Measurements from ENCODE around the gene ZSCAN2. TPM values are rescaled to one million over a fixed set of nuclear protein-coding genes. Genes with fewer than 3 reads are reported as not detected.

The ZSCAN2 gene
- total RNA-seq, 4 donors from 2014 or later = 0.45 to 9.5 (median 2.6) TPM

GRCh38 chr15:84606653-84607120, 5.9 kb downstream of the ZSCAN2 start:
- no peak for TF ChIP-seq POLR2A (IDR thresholded peaks at IDR 0.05)
- no peak for TF ChIP-seq CTCF (IDR thresholded peaks at IDR 0.05)
- intact Hi-C loops (cut with DNase I) = no loop called here
- no peak for DNase-seq
- Histone ChIP-seq H3K27ac (no peak overlapping the region), H3K36me3 (peaks cover 0 to 36% (median 0%) of the 10 kb centered on the region in 3 donors), H3K4me3 (no peak overlapping the region), H3K9me3 (no peaks in the 10 kb centered on the region), H3K27me3 (no peaks in the 10 kb centered on the region), H3K4me1 (peaks cover under 1 to 14% (median 3%) of the 10 kb centered on the region in 3 donors)
- 79 to 82% methylated on average over 7 to 8 of the region's 8 CpGs for WGBS, 2 donors

- Histone ChIP-seq H3K9me3 (no peaks in the 10 kb centered on the region), H3K4me3 (no peak overlapping the region), H3K36me3 (peaks cover 0 to 31% (median 0%) of the 10 kb centered on the region in 3 donors), H3K27me3 (no peaks in the 10 kb centered on the region), H3K4me1 (peaks cover 0 to 9% (median 0%) of the 10 kb centered on the region in 3 donors), H3K27ac (no peak overlapping the region)
- WGBS, 2 donors = 38 to 57% methylated on average over 1 of the region's 1 CpG
- no peak for TF ChIP-seq CTCF (IDR thresholded peaks at IDR 0.05)
- TF ChIP-seq POLR2A (IDR thresholded peaks at IDR 0.05) = no peak
- no peak for DNase-seq
- intact Hi-C loops (cut with DNase I) = no loop called here
Observed at GRCh38 chr15:84608707-84609284, 8.0 kb downstream of the ZSCAN2 start.

- Histone ChIP-seq H3K4me1 (peaks cover 0 to 9% (median 0%) of the 10 kb centered on the region in 3 donors), H3K36me3 (peaks cover 0 to 25% (median 0%) of the 10 kb centered on the region in 3 donors), H3K27ac (no peak overlapping the region), H3K27me3 (no peaks in the 10 kb centered on the region), H3K9me3 (no peaks in the 10 kb centered on the region), H3K4me3 (no peak overlapping the region)
- intact Hi-C loops (cut with DNase I) = no loop called here
- no peak for TF ChIP-seq CTCF (IDR thresholded peaks at IDR 0.05)
- no peak for TF ChIP-seq POLR2A (IDR thresholded peaks at IDR 0.05)
- 86 to 90% methylated on average over 11 of the region's 11 CpGs for WGBS, 2 donors
- DNase-seq = no peak
Observed at GRCh38 chr15:84609818-84610525, 9.2 kb downstream of the ZSCAN2 start.

GRCh38 chr15:84611631-84612030, 10.8 kb downstream of the ZSCAN2 start:
- intact Hi-C loops (cut with DNase I) = no loop called here
- WGBS, 2 donors = 87 to 91% methylated on average over 7 of the region's 7 CpGs

More at GRCh38 chr15:84611631-84612030, 10.8 kb downstream of the ZSCAN2 start:
- Histone ChIP-seq H3K4me3 (no peak overlapping the region), H3K4me1 (no peaks in the 10 kb centered on the region), H3K27ac (no peak overlapping the region), H3K27me3 (no peaks in the 10 kb centered on the region), H3K9me3 (no peaks in the 10 kb centered on the region), H3K36me3 (peaks cover 0 to 9% (median 0%) of the 10 kb centered on the region in 3 donors)
- TF ChIP-seq POLR2A (IDR thresholded peaks at IDR 0.05) (no peak), CTCF (IDR thresholded peaks at IDR 0.05) (no peak)
- DNase-seq = no peak
